Uterus (tissue), 4 donors: ENCODE data around the gene UBASH3A. TPM values are rescaled to one million over a fixed set of nuclear protein-coding genes. Genes with fewer than 3 reads are reported as not detected.

Experiments
- DNase-seq, 2 donors: peaks; one replicate each; pipeline ENCODE4 v3.0.0-alpha.2; 2019 to 2020
- H3K27ac ChIP-seq, 2 donors: fragments of 200-600 bp; sonication (generic); 1 replicate in 1 of 2; 2 replicates in 1 of 2; pipeline ENCODE4 v1.5.1; 2016 to 2018
- H3K27me3 ChIP-seq, 2 donors: fragments of 200-600 bp; sonication (generic); one replicate each; pipeline ENCODE4 v1.5.1; 2018 to 2019; ENCODE audit warnings: control low read depth in 1 of 2
- H3K36me3 ChIP-seq, 2 donors: fragments of 200-600 bp; sonication (generic); one replicate each; pipeline ENCODE4 v1.5.1; 2019; ENCODE audit warnings: control low read depth in 1 of 2
- H3K4me1 ChIP-seq, 2 donors: fragments of 200-600 bp; sonication (generic); one replicate each; pipeline ENCODE4 v1.5.1; 2018 to 2019; ENCODE audit warnings: control low read depth in 1 of 2
- H3K4me3 ChIP-seq, 2 donors: fragments of 200-600 bp; sonication (generic); 1 replicate in 1 of 2; 2 replicates in 1 of 2; pipeline ENCODE4 v1.5.1; 2018 to 2019; ENCODE audit warnings: mild to moderate bottlenecking in 1 of 2
- H3K9me3 ChIP-seq, 2 donors: fragments of 200-600 bp; sonication (generic); one replicate each; pipeline ENCODE4 v1.5.1; 2019; ENCODE audit warnings: control low read depth in 1 of 2
- POLR2A ChIP-seq, 2 donors: fragments of 450-650 bp; IDR thresholded peaks; one replicate each; pipeline ENCODE4 v1.6.1; 2016; ENCODE audit warnings: antibody characterized with exemption in 2 of 2, mild to moderate bottlenecking in 1 of 2, moderate library complexity in 1 of 2
- intact Hi-C: fragments of 100-400 bp; cut with DNase I; formaldehyde crosslinking; loops from one replicate; pipeline ENCODE4 v1.15.1; 2023; ENCODE audit warnings: low total_unique reads
- total RNA-seq, 4 donors: library from RNA; depleted of rRNA in 3 of 4; stranded (reverse); fragments of >200 nt in 3 of 4; gene quantifications; one replicate each; pipeline versions ENCODE4 v1.1.0 to v1.2.4, GENCODE V29; 2014 to 2023
- TF ChIP-seq, protein P1 (sequence below), 4 experiments: fragments of 200-600 bp in 2 of 4; fragments of 450-650 bp in 2 of 4; sonication (generic) in 2 of 4; IDR thresholded peaks; one replicate each; pipeline ENCODE4 v1.5.1; 2016 to 2019; ENCODE audit warnings: antibody characterized with exemption in 4 of 4, mild to moderate bottlenecking in 2 of 4, moderate library complexity in 1 of 4
- donor health status: DM: yes; HTN: yes; CAD: no.

Gene UBASH3A
- total RNA-seq, 4 donors from 2014 or later = 0.79 to 1.0 TPM; not detected in 2

DNA sequence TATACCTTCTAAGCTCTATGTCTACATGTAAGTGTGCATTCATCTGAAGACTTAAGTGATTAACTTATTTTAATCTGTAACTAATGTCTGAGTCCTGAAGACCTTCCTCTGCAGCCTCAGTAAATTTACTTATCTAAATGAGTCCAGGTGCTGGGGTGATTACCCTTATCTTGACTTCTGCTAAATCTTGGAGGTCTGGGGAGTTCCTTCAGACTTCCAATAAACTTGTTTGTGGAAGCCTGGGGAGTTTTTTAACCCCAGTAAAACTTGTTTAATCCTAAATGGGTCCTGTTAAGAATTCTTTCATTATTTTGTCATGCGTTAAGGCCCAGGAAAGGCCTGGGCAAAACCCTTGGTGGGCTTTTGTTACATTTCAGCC lies 55.4 kb downstream of the UBASH3A start:
- H3K27me3 ChIP-seq = no peaks in the 10 kb centered on the region
- no peaks in the 10 kb centered on the region for H3K36me3 ChIP-seq
- DNase-seq = no peak
- no peak overlapping the region for H3K4me3 ChIP-seq
- intact Hi-C loops = no loop called here
- H3K27ac ChIP-seq = no peak overlapping the region
- no peak for TF ChIP-seq POLR2A (IDR thresholded peaks at IDR 0.05)
- TF ChIP-seq, protein P1, sequence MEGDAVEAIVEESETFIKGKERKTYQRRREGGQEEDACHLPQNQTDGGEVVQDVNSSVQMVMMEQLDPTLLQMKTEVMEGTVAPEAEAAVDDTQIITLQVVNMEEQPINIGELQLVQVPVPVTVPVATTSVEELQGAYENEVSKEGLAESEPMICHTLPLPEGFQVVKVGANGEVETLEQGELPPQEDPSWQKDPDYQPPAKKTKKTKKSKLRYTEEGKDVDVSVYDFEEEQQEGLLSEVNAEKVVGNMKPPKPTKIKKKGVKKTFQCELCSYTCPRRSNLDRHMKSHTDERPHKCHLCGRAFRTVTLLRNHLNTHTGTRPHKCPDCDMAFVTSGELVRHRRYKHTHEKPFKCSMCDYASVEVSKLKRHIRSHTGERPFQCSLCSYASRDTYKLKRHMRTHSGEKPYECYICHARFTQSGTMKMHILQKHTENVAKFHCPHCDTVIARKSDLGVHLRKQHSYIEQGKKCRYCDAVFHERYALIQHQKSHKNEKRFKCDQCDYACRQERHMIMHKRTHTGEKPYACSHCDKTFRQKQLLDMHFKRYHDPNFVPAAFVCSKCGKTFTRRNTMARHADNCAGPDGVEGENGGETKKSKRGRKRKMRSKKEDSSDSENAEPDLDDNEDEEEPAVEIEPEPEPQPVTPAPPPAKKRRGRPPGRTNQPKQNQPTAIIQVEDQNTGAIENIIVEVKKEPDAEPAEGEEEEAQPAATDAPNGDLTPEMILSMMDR (IDR thresholded peaks at IDR 0.05) = no peak
- H3K9me3 ChIP-seq = no peaks in the 10 kb centered on the region
- no peaks in the 10 kb centered on the region for H3K4me1 ChIP-seq

DNA sequence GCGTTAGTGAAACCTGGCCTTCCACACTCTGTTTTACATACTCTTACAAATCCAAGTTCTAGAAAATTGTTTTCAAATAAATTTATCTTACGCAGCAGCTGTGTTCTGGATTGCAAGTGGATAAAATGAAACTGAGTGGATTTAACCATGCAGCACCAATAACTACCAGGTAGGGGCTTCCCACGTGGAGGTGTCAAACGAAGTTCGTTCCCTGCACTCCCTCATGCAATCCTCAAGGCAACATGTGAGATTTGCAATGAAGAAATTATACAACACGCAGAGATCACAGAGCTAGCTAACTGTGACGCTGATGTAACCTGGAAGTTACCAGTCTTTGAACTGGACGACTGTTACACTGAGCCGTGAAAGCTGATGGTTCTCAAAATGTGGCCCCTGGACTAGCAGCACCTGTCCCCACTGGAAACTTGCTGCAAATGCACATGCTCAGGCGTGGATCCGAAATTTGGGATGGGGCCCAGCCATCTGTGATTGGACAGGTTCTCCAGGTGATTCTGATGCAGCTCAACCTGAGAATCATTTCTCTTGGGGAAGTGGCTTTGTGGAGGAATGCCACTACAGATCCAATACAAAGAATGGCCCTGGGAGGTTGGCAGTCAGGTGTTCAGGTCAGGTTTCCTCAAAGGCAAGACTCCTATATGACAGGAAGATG lies 56.0 kb downstream of the UBASH3A start:
- Histone ChIP-seq H3K4me1 (no peaks in the 10 kb centered on the region), H3K27ac (no peak overlapping the region), H3K4me3 (no peak overlapping the region), H3K9me3 (no peaks in the 10 kb centered on the region), H3K27me3 (no peaks in the 10 kb centered on the region), H3K36me3 (no peaks in the 10 kb centered on the region)
- intact Hi-C loops = no loop called here
- TF ChIP-seq, protein P1 (IDR thresholded peaks at IDR 0.05) = no peak
- no peak for TF ChIP-seq POLR2A (IDR thresholded peaks at IDR 0.05)
- DNase-seq = no peak

DNA sequence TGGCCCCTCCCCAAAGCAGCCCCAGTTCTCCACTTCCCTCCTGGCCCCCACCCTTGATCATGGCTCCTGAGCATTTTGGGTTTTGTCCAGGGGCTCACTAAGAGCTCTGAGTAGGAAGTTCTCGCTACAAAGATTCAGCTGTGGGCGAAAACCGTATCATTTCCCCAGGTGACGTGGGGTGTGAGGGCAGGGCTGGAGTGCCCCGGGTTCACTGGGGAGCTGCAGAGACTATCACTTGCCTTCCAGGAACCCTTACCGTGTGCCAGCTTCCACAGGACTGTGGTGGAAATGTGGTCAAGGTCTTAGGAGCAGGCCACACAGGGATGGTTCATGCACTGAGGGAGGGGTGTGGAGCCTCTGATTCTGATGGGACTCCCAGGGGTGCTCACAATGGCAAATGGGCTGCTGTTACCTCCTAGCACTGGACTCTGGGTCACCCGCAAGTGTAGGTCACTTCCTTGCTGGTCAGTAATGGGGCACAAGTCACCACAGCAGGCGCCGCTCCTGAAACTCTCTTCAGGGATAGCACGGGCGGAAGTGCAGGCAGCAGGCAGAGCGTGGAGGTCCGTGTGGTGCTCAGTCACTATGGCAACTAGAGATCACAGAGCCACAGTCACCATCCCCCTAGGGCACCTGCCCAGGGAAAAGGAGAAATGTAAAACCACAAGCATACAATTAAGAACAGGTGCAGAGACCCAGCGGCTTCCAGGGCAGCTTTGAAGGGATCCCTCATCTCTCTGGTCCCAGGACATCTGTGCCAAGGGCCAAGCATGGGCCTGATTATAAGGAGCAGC lies 56.9 kb downstream of the UBASH3A start:
- H3K9me3 ChIP-seq = no peaks in the 10 kb centered on the region
- H3K4me1 ChIP-seq = no peaks in the 10 kb centered on the region
- intact Hi-C loops = no loop called here
- H3K27ac ChIP-seq = no peak overlapping the region
- DNase-seq = no peak
- no peaks in the 10 kb centered on the region for H3K27me3 ChIP-seq
- H3K36me3 ChIP-seq = no peaks in the 10 kb centered on the region
- TF ChIP-seq POLR2A (IDR thresholded peaks at IDR 0.05) = no peak
- TF ChIP-seq, protein P1 (IDR thresholded peaks at IDR 0.05) = no peak
- H3K4me3 ChIP-seq = no peak overlapping the region

DNA sequence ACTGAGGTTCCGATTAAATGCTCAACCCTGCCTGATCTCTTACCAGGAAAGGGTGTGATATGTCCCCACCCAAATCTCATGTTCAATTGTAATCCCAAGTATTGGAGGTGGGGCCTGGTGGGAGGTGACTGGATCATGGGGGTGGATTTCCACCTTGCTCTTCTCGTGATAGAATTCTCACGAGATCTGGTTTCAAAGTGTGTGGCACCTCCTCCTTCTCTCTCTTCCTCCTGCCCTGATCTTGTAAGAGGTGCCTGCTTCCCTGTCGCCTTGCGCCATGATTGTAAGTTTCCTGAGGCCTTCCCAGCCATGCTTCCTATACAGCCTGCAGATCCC lies 57.5 kb downstream of the UBASH3A start:
- intact Hi-C loops = no loop called here
- TF ChIP-seq, protein P1 (IDR thresholded peaks at IDR 0.05) = no peak
- TF ChIP-seq POLR2A (IDR thresholded peaks at IDR 0.05) = no peak
- Histone ChIP-seq H3K4me1 (no peaks in the 10 kb centered on the region), H3K27me3 (no peaks in the 10 kb centered on the region), H3K27ac (no peak overlapping the region), H3K9me3 (no peaks in the 10 kb centered on the region), H3K4me3 (no peak overlapping the region), H3K36me3 (no peaks in the 10 kb centered on the region)
- no peak for DNase-seq
